ENCODE data around the gene EEIG1. TPM values are rescaled to one million over a fixed set of nuclear protein-coding genes. Genes with fewer than 3 reads are reported as not detected.

The EEIG1 gene
- total RNA-seq: 100 to 1,000 TPM in 2 of 9 donors, 10 to 100 TPM in 7; 10.1 to 179 (median 68.3) TPM
- 10 to 100 TPM; 24.5 to 49.5 (median 32.6) TPM for polyA plus RNA-seq
- long read RNA-seq, donor 1, full-length matches to known transcripts: 8 of 8 reads
- long read RNA-seq, donor 1, partial matches to known transcripts: 0 of 8 reads
- long read RNA-seq, donor 1, other reads (novel, unspliced or antisense): 0 of 8 reads
- long read RNA-seq, donor 2, full-length matches to known transcripts: 8 of 8 reads
- long read RNA-seq, donor 2, partial matches to known transcripts: 0 of 8 reads
- long read RNA-seq, donor 2, other reads (novel, unspliced or antisense): 0 of 8 reads
- long read RNA-seq, donor 3, full-length matches to known transcripts: 3 of 3 reads
- long read RNA-seq, donor 3, partial matches to known transcripts: 0 of 3 reads
- long read RNA-seq, donor 3, other reads (novel, unspliced or antisense): 0 of 3 reads
- long read RNA-seq, donor 4, full-length matches to known transcripts: 5 of 26 reads
- long read RNA-seq, donor 4, partial matches to known transcripts: 20 of 26 reads
- long read RNA-seq, donor 4, other reads (novel, unspliced or antisense): 1 of 26 reads
- long read RNA-seq, donor 5, full-length matches to known transcripts: 163 of 215 reads
- long read RNA-seq, donor 5, partial matches to known transcripts: 11 of 215 reads
- long read RNA-seq, donor 5, other reads (novel, unspliced or antisense): 41 of 215 reads
- long read RNA-seq, donor 6, full-length matches to known transcripts: 3 of 16 reads
- long read RNA-seq, donor 6, partial matches to known transcripts: 1 of 16 reads
- long read RNA-seq, donor 6, other reads (novel, unspliced or antisense): 12 of 16 reads
- long read RNA-seq, donor 7, full-length matches to known transcripts: 4 of 19 reads
- long read RNA-seq, donor 7, partial matches to known transcripts: 15 of 19 reads
- long read RNA-seq, donor 7, other reads (novel, unspliced or antisense): 0 of 19 reads
- long read RNA-seq, donor 8, full-length matches to known transcripts: 7 of 7 reads
- long read RNA-seq, donor 8, partial matches to known transcripts: 0 of 7 reads
- long read RNA-seq, donor 8, other reads (novel, unspliced or antisense): 0 of 7 reads
- long read RNA-seq, donor 9, full-length matches to known transcripts: 1 of 1 reads
- long read RNA-seq, donor 9, partial matches to known transcripts: 0 of 1 reads
- long read RNA-seq, donor 9, other reads (novel, unspliced or antisense): 0 of 1 reads
- long read RNA-seq, donor 10, full-length matches to known transcripts: 6 of 6 reads
- long read RNA-seq, donor 10, partial matches to known transcripts: 0 of 6 reads
- long read RNA-seq, donor 10, other reads (novel, unspliced or antisense): 0 of 6 reads

- peak; percentile 95 to 97 for TF ChIP-seq POLR2A (IDR thresholded peaks at IDR 0.05)
- TF ChIP-seq CTCF (IDR thresholded peaks at IDR 0.05): no peak
- Histone ChIP-seq H3K4me3 (peak within 1 kb of the TSS; percentile 71 to 99 (median 84)), H3K36me3 (replicated peaks in 1 of 2) (no peaks in the 10 kb centered on the region), H3K9me3 (replicated peaks in 1 of 3) (no peaks in the 10 kb centered on the region), H3K4me1 (replicated peaks in 1 of 2) (peaks cover 43 to 50% of the 10 kb centered on the region in 2 donors), H3K27me3 (no peaks in the 10 kb centered on the region), H3K27ac (peak within 1 kb of the TSS; percentile 33 to 95 (median 91))
- WGBS, 4 donors: 0 to 1% (median 1%) methylated on average over 20 to 93 of the region's 93 CpGs
- intact Hi-C loops (cut with DNase I): no loop called here
- peak; percentile 94 to 97 (median 95) for DNase-seq
Measured at GRCh38 chr9:127980706-127981558, at the start of gene EEIG1. Gene EEIG1 (minus strand): TSS chr9:127980989. CDS start chr9:127980137, 852 bp downstream.

GRCh38 chr9:128027705-128028104, 46.9 kb upstream of the EEIG1 start:
- no peak for TF ChIP-seq POLR2A (IDR thresholded peaks at IDR 0.05)
- no peak for TF ChIP-seq CTCF (IDR thresholded peaks at IDR 0.05)
- no peaks in the 10 kb centered on the region for H3K9me3 ChIP-seq (replicated peaks in 1 of 3)
- H3K27ac ChIP-seq: peak overlapping the region in 2 of 5 donors; percentile 13 to 52
- WGBS, 4 donors: 67 to 72% (median 71%) methylated on average over 4 of the region's 4 CpGs
- no peaks in the 10 kb centered on the region for H3K27me3 ChIP-seq
- H3K4me1 ChIP-seq (replicated peaks in 1 of 2): peaks cover 0 to 16% of the 10 kb centered on the region in 2 donors
- intact Hi-C loops (cut with DNase I): no loop called here
- H3K36me3 ChIP-seq (replicated peaks in 1 of 2): no peaks in the 10 kb centered on the region
- H3K4me3 ChIP-seq: no peak overlapping the region
- DNase-seq: no peak

- TF ChIP-seq CTCF (IDR thresholded peaks at IDR 0.05): no peak
- no peak for TF ChIP-seq POLR2A (IDR thresholded peaks at IDR 0.05)
- Histone ChIP-seq H3K4me3 (no peak overlapping the region), H3K9me3 (replicated peaks in 1 of 3) (no peaks in the 10 kb centered on the region), H3K27me3 (no peaks in the 10 kb centered on the region), H3K36me3 (replicated peaks in 1 of 2) (no peaks in the 10 kb centered on the region), H3K27ac (peak overlapping the region in 4 of 5 donors; percentile 0 to 72 (median 50)), H3K4me1 (replicated peaks in 1 of 2) (peaks cover 0 to 16% of the 10 kb centered on the region in 2 donors)
- no peak for DNase-seq
- intact Hi-C loops (cut with DNase I): no loop called here
- 50 to 68% (median 64%) methylated on average over 7 to 11 of the region's 11 CpGs for WGBS, 4 donors
Measured at GRCh38 chr9:128026773-128027541, 46.2 kb upstream of the EEIG1 start.
